Measurements from ENCODE around the gene BMP6. TPM values are rescaled to one million over a fixed set of nuclear protein-coding genes. Genes with fewer than 3 reads are reported as not detected.

The BMP6 gene
- polyA plus RNA-seq, 4 donors = 0.22 to 2.0 (median 0.94) TPM

Other genes starting within 250 kb of the BMP6 start
- gene DSP, start 184.4 kb upstream of the BMP6 start, polyA plus RNA-seq = 100 to 1,000 TPM in 1 of 4 donors, 10 to 100 TPM in 3; 40.0 to 164 (median 78.1) TPM
- gene SNRNP48, start 135.9 kb upstream of the BMP6 start, polyA plus RNA-seq = 10 to 100 TPM in 1 of 4 donors, 1 to 10 TPM in 3; 7.3 to 19.8 (median 8.4) TPM
- gene TXNDC5, start 184.7 kb downstream of the BMP6 start, polyA plus RNA-seq = 10 to 100 TPM; 19.5 to 99.8 (median 85.3) TPM

All from small intestine (tissue), 4 donors.